ENCODE results near the gene FAM20C.
"Not testable (repeated sequence)": the region's sequence is repeated elsewhere in the genome, so short reads cannot be mapped to it uniquely, and the experiment has no call there.

FAM20C gene

DNA sequence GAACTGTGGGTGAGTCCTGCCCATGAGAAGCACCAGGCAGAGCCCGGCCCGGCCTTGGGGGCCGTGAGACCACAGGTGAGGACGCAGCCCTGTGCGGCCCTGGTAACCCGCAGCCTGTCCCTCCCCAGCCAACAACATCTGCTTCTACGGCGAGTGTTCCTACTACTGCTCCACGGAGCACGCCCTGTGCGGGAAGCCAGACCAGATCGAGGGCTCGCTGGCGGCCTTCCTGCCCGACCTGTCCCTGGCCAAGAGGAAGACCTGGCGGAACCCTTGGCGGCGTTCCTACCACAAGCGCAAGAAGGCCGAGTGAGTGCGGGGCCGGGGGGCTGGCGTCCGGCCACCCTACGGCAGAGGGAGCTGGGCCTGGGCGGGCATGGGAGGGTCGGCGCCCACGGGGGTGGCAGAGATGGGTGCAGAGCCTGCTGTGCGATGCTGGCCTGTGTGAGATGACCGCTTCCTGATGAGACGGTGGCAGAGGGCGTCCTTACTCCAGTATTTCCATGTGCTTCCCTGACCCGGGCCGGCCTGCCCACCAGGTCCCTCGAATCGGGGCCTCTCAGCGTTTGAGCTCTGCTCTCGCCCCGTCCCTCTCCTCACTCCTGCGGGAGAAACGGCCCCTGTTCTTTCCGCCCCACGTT lies 63.5 kb downstream of the FAM20C start:
- FAIRE-seq = no peak
- DNase-seq (ENCODE audit: low spot score) = no peak

DNA sequence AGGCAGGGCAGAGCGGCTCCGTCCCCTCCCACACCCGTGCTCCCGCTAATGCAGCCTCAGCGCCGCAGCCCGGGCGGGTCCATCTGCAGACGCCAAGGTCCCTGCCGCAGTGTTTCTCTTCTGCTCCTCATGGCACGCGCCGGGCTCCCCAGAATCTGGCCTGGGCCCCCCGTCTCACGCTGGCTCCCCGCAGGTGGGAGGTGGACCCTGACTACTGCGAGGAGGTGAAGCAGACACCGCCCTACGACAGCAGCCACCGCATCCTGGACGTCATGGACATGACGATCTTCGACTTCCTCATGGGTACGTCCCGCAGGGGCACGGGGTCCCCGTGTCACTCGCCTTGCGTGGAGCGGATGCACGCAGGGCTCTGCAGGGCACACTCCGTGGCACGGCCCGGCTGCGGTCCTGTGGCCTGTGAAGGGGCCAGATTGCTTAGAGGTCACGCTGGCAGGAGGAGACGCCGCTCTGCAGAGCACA lies 64.1 kb downstream of the FAM20C start:
- peak; percentile 85 for FAIRE-seq
- no peak for DNase-seq (ENCODE audit: low spot score)

DNA sequence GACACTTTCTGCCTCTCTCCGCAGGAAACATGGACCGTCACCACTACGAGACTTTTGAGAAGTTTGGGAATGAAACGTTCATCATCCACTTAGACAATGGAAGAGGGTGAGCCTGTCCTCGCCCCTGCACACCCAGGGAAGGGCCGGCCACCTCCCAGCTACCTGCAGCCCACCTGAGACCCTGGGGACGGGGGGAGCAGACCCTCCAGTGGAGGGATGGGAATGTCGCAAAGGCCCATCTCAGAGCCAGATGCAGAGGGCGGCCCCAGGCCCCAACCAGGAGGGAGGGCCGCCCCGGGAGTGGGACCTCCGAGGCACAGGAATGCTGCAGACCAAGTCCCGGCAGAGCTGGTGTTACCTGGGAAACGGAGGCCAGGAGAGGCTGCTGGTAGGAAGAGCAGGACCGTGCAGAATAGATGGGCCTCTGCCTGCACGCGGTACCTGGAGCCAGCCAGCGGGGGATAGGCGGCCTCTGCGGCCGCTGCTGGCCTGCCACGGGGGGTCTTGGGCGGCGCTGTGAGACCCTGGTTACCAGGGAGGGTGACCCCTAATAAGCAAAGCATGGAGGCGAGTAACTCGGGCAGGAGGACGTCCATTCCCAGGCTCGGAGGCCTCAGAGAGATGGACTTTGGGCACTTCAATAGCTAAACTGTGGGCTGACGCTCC lies 64.7 kb downstream of the FAM20C start:
- no peak for DNase-seq (ENCODE audit: low spot score)
- no peak for FAIRE-seq

DNA sequence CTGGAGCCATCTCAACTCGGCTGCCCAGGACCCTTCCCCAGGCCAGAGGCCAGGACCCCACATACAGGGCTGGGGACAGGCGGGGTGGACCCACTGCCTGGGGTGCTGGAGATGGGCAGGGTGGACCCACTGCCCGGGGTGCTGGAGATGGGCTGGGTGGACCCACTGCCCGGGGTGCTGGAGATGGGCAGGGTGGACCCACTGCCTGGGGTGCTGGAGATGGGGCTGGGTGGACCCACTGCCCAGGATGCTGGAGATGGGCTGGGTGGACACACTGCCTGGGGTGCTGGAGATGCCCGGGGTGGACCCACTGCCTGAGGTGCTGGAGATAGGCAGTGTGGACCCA lies 65.2 kb downstream of the FAM20C start:
- DNase-seq (ENCODE audit: low spot score) (no peak), FAIRE-seq (peak; percentile 85)

DNA sequence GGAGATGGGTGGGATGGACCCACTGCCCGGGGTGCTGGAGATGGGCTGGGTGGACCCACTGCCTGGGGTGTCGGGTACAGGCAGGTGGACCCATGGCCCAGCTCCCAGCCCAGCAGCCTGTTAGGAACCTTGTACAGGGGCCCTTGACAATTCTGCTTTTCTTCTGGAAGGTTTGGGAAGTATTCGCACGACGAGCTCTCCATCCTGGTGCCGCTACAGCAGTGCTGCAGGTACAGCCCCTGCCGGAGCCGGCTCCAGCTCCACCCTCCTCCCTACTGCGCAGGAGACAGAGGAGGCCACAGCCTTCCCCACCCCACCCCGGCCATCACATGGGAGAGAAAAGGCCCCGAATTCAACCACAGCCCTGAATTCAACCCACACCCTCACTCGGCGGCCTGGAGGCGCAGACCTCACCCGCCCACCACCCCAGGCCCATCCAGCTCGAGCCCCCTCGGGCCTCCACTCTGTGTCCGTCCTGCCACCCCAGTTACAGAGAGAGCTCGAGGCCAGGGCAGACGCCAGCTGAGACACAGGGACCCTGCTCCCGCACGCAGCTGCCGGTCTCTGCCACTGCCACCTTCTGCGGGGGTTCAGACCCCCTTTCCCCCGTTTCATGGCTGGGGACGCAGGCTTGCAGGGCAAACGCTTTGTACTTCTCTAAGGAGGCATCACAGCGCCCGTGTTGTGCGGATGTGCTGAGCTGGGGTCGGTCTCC lies 66.3 kb downstream of the FAM20C start:
- FAIRE-seq = no peak
- no peak for DNase-seq (ENCODE audit: low spot score)

DNA sequence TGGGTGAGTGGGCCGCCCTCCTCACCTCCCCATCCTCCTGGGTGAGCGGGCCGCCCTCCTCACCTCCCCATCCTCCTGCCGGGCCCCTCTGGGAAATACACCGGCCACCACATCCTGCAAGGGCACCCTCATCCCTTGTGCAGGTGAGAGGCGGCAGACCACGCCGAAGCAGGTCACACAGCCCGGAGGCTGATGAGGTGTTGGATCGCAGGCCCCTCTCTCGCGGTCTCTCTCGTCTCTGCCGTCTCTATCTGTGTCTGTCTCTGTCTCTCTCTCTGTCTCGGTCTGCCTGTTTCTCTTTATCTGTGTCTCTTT lies 66.8 kb downstream of the FAM20C start:
- no peak for FAIRE-seq

DNA sequence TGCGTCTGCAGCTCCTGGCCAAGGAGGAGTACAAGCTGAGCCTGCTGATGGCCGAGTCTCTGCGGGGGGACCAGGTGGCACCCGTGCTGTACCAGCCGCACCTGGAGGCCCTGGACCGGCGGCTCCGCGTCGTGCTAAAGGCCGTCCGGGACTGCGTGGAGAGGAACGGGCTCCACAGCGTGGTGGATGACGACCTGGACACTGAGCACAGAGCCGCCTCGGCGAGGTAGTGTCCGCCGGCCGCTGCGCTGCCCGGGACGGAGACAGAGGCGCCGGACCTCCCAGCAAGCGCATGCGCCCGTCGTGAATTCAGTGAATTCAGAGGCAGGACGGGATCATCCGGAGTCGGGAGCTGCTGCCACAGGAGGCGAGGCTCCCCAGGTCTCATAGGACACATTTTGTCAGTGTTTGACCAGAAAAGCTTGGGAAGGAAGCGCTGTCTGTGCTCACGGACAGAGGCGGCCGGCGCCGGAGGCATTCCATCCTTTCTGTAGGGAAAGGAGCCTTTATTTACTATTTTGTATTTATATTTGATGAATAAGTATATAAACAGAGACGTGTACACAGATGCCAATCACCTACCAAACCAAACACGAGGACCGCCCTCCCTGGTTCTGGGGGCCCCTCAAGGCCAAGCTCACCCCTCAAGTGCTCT lies 67.5 kb downstream of the FAM20C start:
- FAIRE-seq = no peak
- no peak for DNase-seq (ENCODE audit: low spot score)

More for the DNA sequence above, 66.8 kb downstream of the FAM20C start:
- no peak for DNase-seq (ENCODE audit: low spot score)

DNA sequence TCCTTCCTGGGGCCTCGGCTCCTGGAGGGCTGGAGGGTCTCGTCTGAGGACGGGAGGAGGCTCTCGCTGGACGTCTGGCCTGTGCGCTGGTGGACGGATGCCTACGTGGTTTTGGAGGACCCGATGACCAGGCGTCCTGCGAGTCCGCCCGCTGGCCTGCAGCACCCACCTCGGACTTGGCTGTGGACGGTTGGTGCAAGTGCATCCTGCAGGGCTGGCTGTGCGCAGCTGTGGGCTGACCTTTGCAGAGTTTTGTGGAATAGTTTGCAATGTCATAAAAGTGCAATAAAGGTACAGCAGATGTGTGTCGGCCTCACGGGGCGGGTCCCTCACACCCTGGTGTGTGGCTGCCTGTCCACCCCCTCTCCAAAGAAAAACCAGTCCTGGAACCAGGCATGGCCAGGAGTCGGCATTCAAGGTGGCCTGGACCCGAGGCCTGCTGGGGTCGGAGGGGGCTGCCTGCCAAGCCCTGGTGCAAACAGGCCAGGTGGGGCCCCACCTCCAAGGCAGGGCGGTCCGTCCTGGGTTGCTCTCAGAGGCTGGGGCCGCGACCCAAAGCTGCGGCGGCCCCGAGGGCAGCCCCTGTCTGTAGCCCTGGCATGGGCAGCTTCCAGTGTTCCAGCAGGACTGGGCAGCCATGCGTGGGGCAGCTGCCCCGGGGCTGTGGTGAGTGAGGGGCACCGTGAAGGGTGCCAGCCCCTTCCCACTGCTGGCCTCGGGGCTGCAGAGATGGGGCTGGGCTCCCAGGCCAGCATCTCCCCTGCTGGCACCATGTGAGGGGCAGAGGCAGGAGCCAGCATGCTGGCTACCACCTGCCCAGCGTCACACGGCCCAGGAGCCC lies 68.3 kb downstream of the FAM20C start:
- FAIRE-seq = no peak

DNA sequence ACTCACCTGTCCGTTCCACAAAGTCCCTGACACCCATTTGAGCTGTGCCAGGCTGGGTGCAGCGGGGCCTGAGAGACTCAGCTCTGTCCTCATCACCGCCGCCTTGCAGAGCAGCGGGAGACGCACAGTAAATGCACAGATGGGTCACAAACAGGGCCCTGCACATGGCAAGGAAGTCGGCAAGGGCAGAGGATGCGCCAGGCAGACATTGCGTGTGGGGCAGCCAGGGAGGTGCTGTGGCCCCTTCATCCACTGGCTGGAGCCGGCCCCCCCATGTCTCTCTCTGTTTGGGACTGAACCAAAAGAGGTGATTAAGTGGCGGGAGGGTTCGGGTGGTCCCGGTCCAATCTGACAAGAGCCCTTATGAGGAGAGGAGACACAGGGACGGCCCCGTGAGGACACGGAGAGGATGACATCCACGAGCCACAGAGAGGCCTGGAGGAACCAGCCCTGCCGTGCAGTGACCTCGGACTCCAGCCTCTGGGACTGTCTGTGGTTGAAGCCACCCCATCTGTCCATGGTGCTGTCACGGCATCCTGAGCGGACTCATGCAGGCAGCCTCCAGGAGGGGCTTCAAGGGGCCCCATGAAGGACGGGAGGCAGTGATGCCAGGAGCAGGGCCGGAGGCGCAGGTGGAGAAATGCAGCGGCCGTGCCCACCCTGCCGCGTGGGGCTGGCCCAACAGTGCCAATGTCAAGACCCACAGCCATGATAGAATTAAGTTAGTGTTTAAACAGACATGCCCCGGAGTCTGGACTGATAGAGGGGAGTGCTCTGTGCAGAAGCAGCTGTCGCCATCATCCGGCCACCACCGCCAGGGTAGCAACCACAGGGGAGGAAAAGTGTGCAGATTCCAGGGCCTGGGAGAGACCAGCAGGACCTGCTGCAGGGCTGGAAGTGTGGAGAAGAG lies 69.2 kb downstream of the FAM20C start:
- DNase-seq (ENCODE audit: low spot score) = no peak

More for the DNA sequence above, 68.3 kb downstream of the FAM20C start:
- no peak for DNase-seq (ENCODE audit: low spot score)

DNA sequence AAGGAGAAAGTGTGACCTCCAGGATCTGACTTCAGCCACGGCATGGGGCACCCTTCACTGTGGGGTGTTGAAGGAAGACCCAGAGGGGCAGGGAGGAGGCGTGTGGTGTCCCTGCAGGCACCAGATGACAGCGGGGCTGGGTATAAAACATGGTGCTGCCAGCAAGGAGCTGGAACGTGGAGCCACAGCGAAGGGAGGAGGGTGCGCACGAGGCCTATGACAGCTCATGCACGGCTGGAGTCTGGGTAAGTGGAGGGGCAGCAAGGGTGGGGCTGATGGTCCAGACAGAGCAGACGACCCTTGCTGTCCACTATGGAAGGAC lies 69.8 kb downstream of the FAM20C start:
- FAIRE-seq = no peak
- DNase-seq (ENCODE audit: low spot score) = no peak

More for the DNA sequence above, 69.2 kb downstream of the FAM20C start:
- FAIRE-seq = no peak

DNA sequence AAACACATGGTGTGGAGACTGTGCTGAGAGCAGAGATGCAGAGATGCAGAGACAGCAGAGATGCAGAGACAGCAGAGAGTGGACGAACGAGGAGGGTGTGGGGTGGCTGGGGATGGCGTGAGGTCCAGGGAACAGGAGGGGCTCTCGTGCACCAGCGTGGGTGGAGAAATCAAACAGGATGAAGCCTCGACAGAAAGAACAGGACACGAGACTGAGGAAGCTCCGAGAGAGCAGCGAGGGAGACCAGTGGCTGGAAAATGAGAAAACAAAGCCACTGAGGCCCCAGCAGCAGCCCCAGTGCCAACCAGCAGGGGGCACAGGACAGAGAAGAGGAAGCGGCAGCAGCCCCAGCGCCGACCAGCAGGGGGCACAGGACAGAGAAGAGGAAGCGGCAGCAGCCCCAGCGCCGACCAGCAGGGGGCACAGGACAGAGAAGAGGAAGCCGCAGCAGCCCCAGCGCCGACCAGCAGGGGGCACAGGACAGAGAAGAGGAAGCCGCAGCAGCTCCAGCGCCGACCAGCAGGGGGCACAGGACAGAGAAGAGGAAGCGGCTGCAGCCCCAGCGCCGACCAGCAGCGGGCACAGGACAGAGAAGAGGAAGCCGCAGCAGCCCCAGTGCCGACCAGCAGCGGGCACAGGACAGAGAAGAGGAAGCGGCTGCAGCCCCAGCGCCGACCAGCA lies 70.4 kb downstream of the FAM20C start:
- not testable (repeated sequence) for FAIRE-seq; DNase-seq (ENCODE audit: low spot score)

DNA sequence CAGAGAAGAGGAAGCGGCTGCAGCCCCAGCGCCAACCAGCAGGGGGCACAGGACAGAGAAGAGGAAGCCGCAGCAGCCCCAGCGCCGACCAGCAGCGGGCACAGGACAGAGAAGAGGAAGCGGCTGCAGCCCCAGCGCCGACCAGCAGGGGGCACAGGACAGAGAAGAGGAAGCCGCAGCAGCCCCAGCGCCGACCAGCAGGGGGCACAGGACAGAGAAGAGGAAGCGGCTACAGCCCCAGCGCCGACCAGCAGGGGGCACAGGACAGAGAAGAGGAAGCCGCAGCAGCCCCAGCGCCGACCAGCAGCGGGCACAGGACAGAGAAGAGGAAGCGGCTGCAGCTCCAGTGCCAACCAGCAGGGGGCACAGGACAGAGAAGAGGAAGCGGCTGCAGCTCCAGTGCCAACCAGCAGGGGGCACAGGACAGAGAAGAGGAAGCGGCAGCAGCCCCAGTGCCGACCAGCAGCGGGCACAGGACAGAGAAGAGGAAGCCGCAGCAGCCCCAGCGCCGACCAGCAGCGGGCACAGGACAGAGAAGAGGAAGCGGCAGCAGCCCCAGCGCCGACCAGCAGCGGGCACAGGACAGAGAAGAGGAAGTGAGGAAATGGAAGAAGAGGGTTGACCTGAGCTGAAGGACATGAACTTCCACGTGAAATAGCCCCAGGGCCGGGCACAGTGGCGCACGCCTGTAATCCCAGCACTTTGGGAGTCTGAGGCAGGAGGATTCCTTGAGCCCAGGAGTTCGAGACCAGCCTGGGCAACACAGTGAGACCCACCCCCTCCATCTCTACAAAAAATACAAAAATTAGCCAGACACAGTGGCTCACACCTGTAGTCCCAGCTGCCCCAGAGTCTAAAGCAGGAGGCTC lies 71.3 kb downstream of the FAM20C start:
- not testable (repeated sequence) for FAIRE-seq; DNase-seq (ENCODE audit: low spot score)

DNA sequence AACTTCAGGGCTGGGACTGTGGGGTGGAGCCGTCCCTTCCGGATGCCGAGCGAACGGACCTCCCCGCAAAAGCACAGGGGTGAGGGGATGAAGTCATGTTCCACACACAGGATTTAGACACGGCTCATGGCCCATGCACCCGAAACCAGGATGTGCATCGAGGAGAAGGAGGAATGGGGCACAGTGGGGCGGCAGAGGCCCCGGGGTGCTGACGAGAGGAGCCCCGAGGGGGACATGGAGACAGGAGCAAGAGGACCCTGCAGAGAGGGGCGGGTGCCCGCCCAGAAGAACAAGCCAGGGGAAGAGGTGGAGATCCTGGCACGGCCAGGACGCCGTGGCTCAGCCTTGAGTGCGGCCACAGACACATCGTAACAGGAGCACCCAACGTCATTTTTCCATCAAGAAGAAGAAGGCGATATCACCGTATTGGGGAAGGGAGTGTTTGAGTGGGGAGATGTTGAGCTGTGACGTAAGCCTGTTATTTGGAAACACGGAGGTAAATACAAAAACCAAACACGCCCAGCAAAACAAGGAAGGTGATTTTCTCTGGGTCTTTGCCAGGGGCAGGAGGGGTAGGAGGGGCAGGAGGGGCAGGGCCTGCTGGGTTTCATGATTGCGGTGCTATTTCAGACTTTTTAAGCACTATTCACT lies 72.3 kb downstream of the FAM20C start:
- FAIRE-seq = no peak

DNA sequence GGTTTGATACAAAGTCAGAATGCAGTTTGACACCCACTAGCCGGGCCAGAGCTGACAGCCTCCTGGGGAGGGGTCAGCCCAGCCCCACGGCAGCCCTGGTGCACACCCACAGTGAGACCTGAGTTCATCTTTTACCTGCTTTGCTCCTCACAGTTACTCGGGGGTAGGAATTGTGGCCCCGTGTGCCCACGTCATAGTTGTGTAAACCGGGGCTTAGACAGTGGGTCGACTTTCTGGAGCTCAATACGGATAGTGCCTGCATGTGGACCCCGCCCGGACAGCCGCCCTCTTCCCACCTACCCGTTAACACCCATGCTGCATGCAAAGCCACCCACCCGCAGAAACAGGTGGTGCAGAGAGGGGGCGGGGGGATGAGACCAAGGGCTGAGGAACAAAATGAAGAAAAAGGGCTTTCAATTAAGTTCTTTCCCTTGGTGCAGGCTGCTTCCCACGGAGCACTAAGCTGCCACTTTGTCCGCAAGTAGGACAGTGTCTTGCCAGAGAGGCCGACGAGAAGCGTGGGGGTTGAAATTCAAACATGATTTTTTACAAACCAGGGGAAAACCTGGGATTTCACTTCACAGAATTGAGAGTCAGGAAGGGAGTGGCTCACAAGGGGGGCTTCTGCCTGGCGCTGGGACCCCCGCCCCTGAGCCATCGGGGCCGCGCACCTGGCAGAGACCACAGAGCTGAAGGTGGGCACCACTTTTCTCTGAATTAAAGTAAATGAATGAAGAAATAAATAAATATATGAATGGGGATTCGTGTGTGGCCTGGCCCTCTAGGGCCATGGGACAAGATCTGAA lies 73.0 kb downstream of the FAM20C start:
- DNase-seq (ENCODE audit: low spot score) (no peak), FAIRE-seq (peak; percentile 50)

More for the DNA sequence above, 72.3 kb downstream of the FAM20C start:
- DNase-seq (ENCODE audit: low spot score) = no peak

DNA sequence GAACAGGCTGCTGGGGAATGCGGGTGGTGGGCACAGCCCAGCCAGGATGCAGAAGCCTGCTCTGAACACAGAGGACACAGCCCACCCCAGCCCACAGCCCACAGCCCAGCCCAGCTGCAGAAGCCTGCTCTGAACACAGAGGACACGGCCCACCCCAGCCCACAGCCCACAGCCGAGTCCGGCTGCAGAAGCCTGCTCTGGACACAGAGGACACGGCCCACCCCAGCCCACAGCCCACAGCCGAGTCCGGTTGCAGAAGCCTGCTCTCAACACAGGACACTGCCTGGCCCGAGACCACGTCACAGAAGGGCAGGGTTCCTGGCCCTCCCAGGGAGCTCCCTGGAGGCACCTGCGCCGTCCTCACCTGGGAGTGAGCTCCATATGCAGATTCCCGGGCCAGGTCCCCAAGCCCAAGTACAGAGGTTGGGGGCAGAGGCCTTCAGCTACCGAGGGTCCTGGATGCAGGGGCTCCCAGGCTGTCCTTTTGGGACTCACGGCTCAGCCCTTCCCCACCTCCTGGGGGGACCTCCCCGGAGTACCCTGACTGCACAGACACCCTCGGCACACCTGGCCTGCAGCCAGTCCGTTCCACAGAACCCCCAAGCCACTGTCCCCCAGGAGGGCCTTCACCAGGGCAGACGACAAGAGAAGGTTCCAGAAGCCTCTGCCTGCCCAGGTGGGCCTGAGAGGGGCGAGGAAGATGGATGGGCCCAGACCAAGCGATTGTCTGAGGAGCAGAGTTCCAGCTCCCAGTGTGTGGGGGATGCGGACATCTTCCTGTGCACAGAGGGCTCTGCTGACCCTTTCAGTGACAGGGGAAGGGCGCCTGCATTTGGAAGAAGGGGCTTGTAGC lies 73.9 kb downstream of the FAM20C start:
- FAIRE-seq (no peak), DNase-seq (ENCODE audit: low spot score) (no peak)
